Measurements from ENCODE around the gene SEMA4A. TPM values are rescaled to one million over a fixed set of nuclear protein-coding genes. Genes with fewer than 3 reads are reported as not detected.

Gene SEMA4A
- total and polyA plus RNA-seq, 2 of the 8 experiments (the other 6 are each of a cell fraction or from before 2014, with no cell fraction given): 7.3 to 10.6 TPM

GRCh38 chr1:156104065-156104810, 49.1 kb upstream of the SEMA4A start (continued):
- TF ChIP-seq FOSL1 (IDR thresholded peaks at IDR 0.05; ENCODE audit: insufficient read depth, low read depth, low read length) (no peak), SAP30 (IDR thresholded peaks at IDR 0.05; ENCODE audit: insufficient read depth, insufficient replicate concordance, low read length) (no peak), JUND (IDR thresholded peaks at IDR 0.05; ENCODE audit: low read length) (no peak)
